Measurements from ENCODE around the gene SARDH.

Gene SARDH

DNA sequence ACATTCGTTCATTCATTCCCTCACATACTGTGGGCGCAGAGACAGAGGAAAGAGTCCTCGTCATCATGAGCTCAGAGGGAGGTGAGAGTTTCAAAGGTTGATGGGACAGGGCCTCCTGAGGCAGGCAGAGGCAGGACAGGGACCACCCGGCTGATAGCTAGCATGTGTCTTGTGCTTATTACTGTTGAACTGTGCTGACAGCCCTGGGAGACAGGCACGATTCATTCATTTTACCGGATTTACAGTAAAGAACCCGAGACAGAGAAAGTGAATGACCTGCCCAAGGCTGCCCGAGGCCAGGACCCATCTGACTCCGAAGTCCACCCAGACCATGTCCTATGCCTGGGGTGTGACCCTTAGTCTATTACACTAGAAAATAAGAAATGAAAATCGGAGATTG is 124.1 kb downstream of the SARDH start:
- H3K79me2 ChIP-seq (ENCODE audit: control insufficient read depth, insufficient read depth, low read length, poor library complexity): no peaks in the 10 kb centered on the region
- H2BK12ac ChIP-seq (ENCODE audit: low read length): no peak overlapping the region
- no peak overlapping the region for H3K4ac ChIP-seq (ENCODE audit: low read depth, low read length)
- no peak overlapping the region for H4K8ac ChIP-seq (ENCODE audit: low read depth, low read length)
- H2BK120ac ChIP-seq (ENCODE audit: insufficient read depth, low read length, poor library complexity): no peak overlapping the region
- peaks cover 5% of the 10 kb centered on the region for H3K27me3 ChIP-seq (ENCODE audit: insufficient read depth, low read length)
- H3K18ac ChIP-seq (ENCODE audit: low read length): no peak overlapping the region
- H3K27ac ChIP-seq (ENCODE audit: low read depth, low read length): no peak overlapping the region
- no peak overlapping the region for H3K4me2 ChIP-seq (ENCODE audit: low read length)
- H3K9me3 ChIP-seq (ENCODE audit: insufficient read depth, low read depth, low read length): no peaks in the 10 kb centered on the region
- DNase-seq: no peak
- H3K9ac ChIP-seq (ENCODE audit: low read length): no peak overlapping the region
- no peak overlapping the region for H3K23ac ChIP-seq (ENCODE audit: low read length)
- no peak overlapping the region for H4K12ac ChIP-seq (ENCODE audit: low read depth, low read length)
- no peaks in the 10 kb centered on the region for H3K4me1 ChIP-seq (ENCODE audit: control insufficient read depth in 1 of 2, insufficient read depth in 2 of 2, low read length in 2 of 2)
- H3K79me1 ChIP-seq (ENCODE audit: low read length): no peaks in the 10 kb centered on the region
- no peak overlapping the region for H2AFZ ChIP-seq (ENCODE audit: insufficient read depth, low read length, poor library complexity)
- no peak overlapping the region for H2BK5ac ChIP-seq (ENCODE audit: low read depth, low read length, poor library complexity)
- H3K4me3 ChIP-seq (ENCODE audit: low read depth, low read length): no peak overlapping the region
- H2AK5ac ChIP-seq (ENCODE audit: low read length): no peak overlapping the region
- H4K91ac ChIP-seq (ENCODE audit: low read depth, low read length): no peak overlapping the region
- no peaks in the 10 kb centered on the region for H3K36me3 ChIP-seq (ENCODE audit: control insufficient read depth in 1 of 2, insufficient read depth in 2 of 2, low read length in 2 of 2)
- no CpG with 5 or more reads among the region's 10 CpGs for WGBS (ENCODE audit: extremely low coverage, insufficient coverage, insufficient read length)
- H3K14ac ChIP-seq (ENCODE audit: low read length): no peak overlapping the region
